ENCODE results near the gene CD82. TPM values are rescaled to one million over a fixed set of nuclear protein-coding genes. Genes with fewer than 3 reads are reported as not detected.

CD82 gene
- total RNA-seq, 1 donor from 2014 or later = 8.8 TPM

DNA sequence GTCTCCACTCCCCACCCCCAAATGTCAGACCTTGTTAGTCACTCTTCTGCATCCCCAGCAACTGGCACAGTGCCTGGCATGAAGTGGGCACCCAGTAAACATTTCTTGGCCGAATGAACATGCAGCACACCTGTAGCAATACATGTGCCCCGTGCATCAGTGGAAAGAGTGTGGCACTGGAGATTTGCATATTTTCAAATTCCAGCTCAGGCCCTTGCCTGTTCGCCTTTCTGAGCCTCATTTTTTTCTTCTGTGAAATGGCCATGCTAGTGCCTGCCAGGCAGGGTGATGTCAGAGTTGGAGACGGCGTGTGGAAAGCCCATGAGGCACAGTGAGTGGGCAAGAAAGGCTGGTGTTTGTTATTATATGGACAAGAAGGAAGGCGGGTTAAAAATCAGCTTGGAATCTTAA, 38.7 kb downstream of the CD82 start:
- peak overlapping the region; percentile 19 for H3K4me3 Mint-ChIP-seq
- Histone ChIP-seq H3K79me2 (ENCODE audit: low read depth) (no peaks in the 10 kb centered on the region), H3K4me1 (peaks cover 52% of the 10 kb centered on the region), H3K4me2 (peak overlapping the region; percentile 55), H3K27ac (no peak overlapping the region), H3K9me3 (ENCODE audit: low read depth) (no peaks in the 10 kb centered on the region), H4K20me1 (ENCODE audit: low read depth) (peaks cover 3% of the 10 kb centered on the region), H2AFZ (replicated peaks) (no peak overlapping the region), H3K9ac (no peak overlapping the region), H3K4me3 (no peak overlapping the region), H3K36me3 (no peaks in the 10 kb centered on the region), H3F3A (ENCODE audit: low read depth) (peaks cover 7% of the 10 kb centered on the region), H3K27me3 (no peaks in the 10 kb centered on the region)
- H3K9me3 Mint-ChIP-seq = no peaks in the 10 kb centered on the region
- H3K4me1 Mint-ChIP-seq = peaks cover 54% of the 10 kb centered on the region
- no peak for DNase-seq (ENCODE audit: low spot score)
- H3K27ac Mint-ChIP-seq = peak overlapping the region; percentile 46
- TF ChIP-seq EZH2phosphoT487 (IDR thresholded peaks at IDR 0.05) = no peak
- TF ChIP-seq, protein P1, sequence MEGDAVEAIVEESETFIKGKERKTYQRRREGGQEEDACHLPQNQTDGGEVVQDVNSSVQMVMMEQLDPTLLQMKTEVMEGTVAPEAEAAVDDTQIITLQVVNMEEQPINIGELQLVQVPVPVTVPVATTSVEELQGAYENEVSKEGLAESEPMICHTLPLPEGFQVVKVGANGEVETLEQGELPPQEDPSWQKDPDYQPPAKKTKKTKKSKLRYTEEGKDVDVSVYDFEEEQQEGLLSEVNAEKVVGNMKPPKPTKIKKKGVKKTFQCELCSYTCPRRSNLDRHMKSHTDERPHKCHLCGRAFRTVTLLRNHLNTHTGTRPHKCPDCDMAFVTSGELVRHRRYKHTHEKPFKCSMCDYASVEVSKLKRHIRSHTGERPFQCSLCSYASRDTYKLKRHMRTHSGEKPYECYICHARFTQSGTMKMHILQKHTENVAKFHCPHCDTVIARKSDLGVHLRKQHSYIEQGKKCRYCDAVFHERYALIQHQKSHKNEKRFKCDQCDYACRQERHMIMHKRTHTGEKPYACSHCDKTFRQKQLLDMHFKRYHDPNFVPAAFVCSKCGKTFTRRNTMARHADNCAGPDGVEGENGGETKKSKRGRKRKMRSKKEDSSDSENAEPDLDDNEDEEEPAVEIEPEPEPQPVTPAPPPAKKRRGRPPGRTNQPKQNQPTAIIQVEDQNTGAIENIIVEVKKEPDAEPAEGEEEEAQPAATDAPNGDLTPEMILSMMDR (IDR thresholded peaks at IDR 0.05) = no peak
- TF ChIP-seq EZH2 (IDR thresholded peaks at IDR 0.05) = no peak
- peaks cover 26% of the 10 kb centered on the region for H3K36me3 Mint-ChIP-seq
- H3K27me3 Mint-ChIP-seq (ENCODE audit: insufficient read depth, low read depth) = no peaks in the 10 kb centered on the region

- H3K9me3 Mint-ChIP-seq = no peaks in the 10 kb centered on the region
- Histone ChIP-seq H3K79me2 (ENCODE audit: low read depth) (no peaks in the 10 kb centered on the region), H3K4me1 (peaks cover 57% of the 10 kb centered on the region), H4K20me1 (ENCODE audit: low read depth) (peaks cover 3% of the 10 kb centered on the region), H3K4me3 (no peak overlapping the region), H3K9me3 (ENCODE audit: low read depth) (no peaks in the 10 kb centered on the region), H3K36me3 (no peaks in the 10 kb centered on the region), H3K27ac (no peak overlapping the region), H3K9ac (no peak overlapping the region), H3K27me3 (no peaks in the 10 kb centered on the region), H2AFZ (replicated peaks) (no peak overlapping the region), H3F3A (ENCODE audit: low read depth) (peaks cover 7% of the 10 kb centered on the region), H3K4me2 (no peak overlapping the region)
- H3K27ac Mint-ChIP-seq = no peak overlapping the region
- H3K4me1 Mint-ChIP-seq = peaks cover 54% of the 10 kb centered on the region
- H3K4me3 Mint-ChIP-seq = no peak overlapping the region
- DNase-seq (ENCODE audit: low spot score) = no peak
- H3K27me3 Mint-ChIP-seq (ENCODE audit: insufficient read depth, low read depth) = no peaks in the 10 kb centered on the region
- peaks cover 26% of the 10 kb centered on the region for H3K36me3 Mint-ChIP-seq
- TF ChIP-seq EZH2phosphoT487 (IDR thresholded peaks at IDR 0.05) (no peak), EZH2 (IDR thresholded peaks at IDR 0.05) (no peak)
- TF ChIP-seq, protein P1 (IDR thresholded peaks at IDR 0.05) = no peak
These were observed 39.7 kb downstream of the CD82 start for GRCh38 chr11:44605068-44605708.

DNA sequence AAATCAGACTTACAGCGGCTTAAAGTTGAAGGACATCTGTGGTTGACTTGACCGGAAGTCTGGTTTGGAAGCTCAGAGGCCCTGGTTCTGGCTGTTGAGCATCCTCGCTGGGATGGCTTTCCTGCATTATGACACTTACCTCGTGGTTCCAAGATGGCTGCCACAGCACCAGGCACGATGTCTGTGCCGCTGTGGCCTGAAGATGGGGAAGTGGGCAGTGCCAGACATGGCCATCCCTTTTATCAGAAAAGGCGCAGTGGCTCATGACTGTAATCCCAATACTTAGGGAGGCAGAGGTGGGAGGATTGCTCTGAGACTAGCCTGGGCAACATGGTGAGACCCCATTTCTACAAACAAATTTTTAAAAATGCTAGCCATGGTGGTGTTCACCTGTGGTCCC, 40.5 kb downstream of the CD82 start:
- H2AFZ ChIP-seq (replicated peaks) = no peak overlapping the region
- H3K9ac ChIP-seq = no peak overlapping the region
- DNase-seq (ENCODE audit: low spot score) = no peak
- H3F3A ChIP-seq (ENCODE audit: low read depth) = peaks cover 7% of the 10 kb centered on the region
- no peaks in the 10 kb centered on the region for H3K36me3 ChIP-seq
- no peak overlapping the region for H3K4me3 Mint-ChIP-seq
- peaks cover 22% of the 10 kb centered on the region for H3K36me3 Mint-ChIP-seq
- no peaks in the 10 kb centered on the region for H3K9me3 Mint-ChIP-seq
- no peaks in the 10 kb centered on the region for H3K27me3 ChIP-seq
- no peak overlapping the region for H3K27ac Mint-ChIP-seq
- no peak overlapping the region for H3K4me2 ChIP-seq
- peaks cover 48% of the 10 kb centered on the region for H3K4me1 Mint-ChIP-seq
- H3K27ac ChIP-seq = no peak overlapping the region
- no peak overlapping the region for H3K4me3 ChIP-seq
- peaks cover 3% of the 10 kb centered on the region for H4K20me1 ChIP-seq (ENCODE audit: low read depth)
- H3K9me3 ChIP-seq (ENCODE audit: low read depth) = no peaks in the 10 kb centered on the region
- peaks cover 52% of the 10 kb centered on the region for H3K4me1 ChIP-seq
- H3K27me3 Mint-ChIP-seq (ENCODE audit: insufficient read depth, low read depth) = no peaks in the 10 kb centered on the region
- H3K79me2 ChIP-seq (ENCODE audit: low read depth) = no peaks in the 10 kb centered on the region
- TF ChIP-seq EZH2 (IDR thresholded peaks at IDR 0.05) (no peak), EZH2phosphoT487 (IDR thresholded peaks at IDR 0.05) (no peak)
- TF ChIP-seq, protein P1 (IDR thresholded peaks at IDR 0.05) = no peak
